ENCODE data around the gene DAPK1. TPM values are rescaled to one million over a fixed set of nuclear protein-coding genes. Genes with fewer than 3 reads are reported as not detected.

The DAPK1 gene
- total RNA-seq, 1 donor from 2014 or later: 168 TPM

GRCh38 chr9:87748881-87749280 is 251.2 kb downstream of the DAPK1 start:
- H3K9me3 ChIP-seq: no peaks in the 10 kb centered on the region
- H3K27ac ChIP-seq: no peak overlapping the region
- intact Hi-C loops (cut with DNase I): no loop called here

GRCh38 chr9:87749335-87750035 is 251.8 kb downstream of the DAPK1 start:
- Histone ChIP-seq H3K27me3 (no peaks in the 10 kb centered on the region), H3K4me3 (no peak overlapping the region), H3K9me3 (no peaks in the 10 kb centered on the region), H3K4me1 (no peaks in the 10 kb centered on the region), H3K27ac (no peak overlapping the region), H3K36me3 (no peaks in the 10 kb centered on the region)
- intact Hi-C loops (cut with DNase I): no loop called here
- no peak for TF ChIP-seq CTCF (IDR thresholded peaks at IDR 0.05)
- DNase-seq (no peak), ATAC-seq (no peak)

More at GRCh38 chr9:87748881-87749280, 251.2 kb downstream of the DAPK1 start:
- Histone ChIP-seq H3K4me1 (no peaks in the 10 kb centered on the region), H3K27me3 (no peaks in the 10 kb centered on the region), H3K36me3 (no peaks in the 10 kb centered on the region), H3K4me3 (no peak overlapping the region)
- TF ChIP-seq CTCF (IDR thresholded peaks at IDR 0.05): no peak
- DNase-seq (no peak), ATAC-seq (no peak)

GRCh38 chr9:87750726-87751125 is 253.1 kb downstream of the DAPK1 start:
- Histone ChIP-seq H3K4me1 (no peaks in the 10 kb centered on the region), H3K27ac (no peak overlapping the region), H3K9me3 (no peaks in the 10 kb centered on the region), H3K4me3 (no peak overlapping the region), H3K27me3 (no peaks in the 10 kb centered on the region), H3K36me3 (no peaks in the 10 kb centered on the region)
- no peak for TF ChIP-seq CTCF (IDR thresholded peaks at IDR 0.05)
- intact Hi-C loops (cut with DNase I): no loop called here
- ATAC-seq: no peak
- no peak for DNase-seq

- ATAC-seq (no peak), DNase-seq (no peak)
- no peak overlapping the region for H3K4me3 ChIP-seq
- no peaks in the 10 kb centered on the region for H3K9me3 ChIP-seq
- no peaks in the 10 kb centered on the region for H3K4me1 ChIP-seq
- intact Hi-C loops (cut with DNase I): no loop called here
- H3K27ac ChIP-seq: no peak overlapping the region
- H3K27me3 ChIP-seq: no peaks in the 10 kb centered on the region
- H3K36me3 ChIP-seq: no peaks in the 10 kb centered on the region
- no peak for TF ChIP-seq CTCF (IDR thresholded peaks at IDR 0.05)
These were observed 253.8 kb downstream of the DAPK1 start for GRCh38 chr9:87751423-87751822.

GRCh38 chr9:87751868-87752267 is 254.2 kb downstream of the DAPK1 start:
- TF ChIP-seq CTCF (IDR thresholded peaks at IDR 0.05): no peak
- Histone ChIP-seq H3K36me3 (no peaks in the 10 kb centered on the region), H3K27ac (no peak overlapping the region), H3K27me3 (no peaks in the 10 kb centered on the region), H3K4me3 (no peak overlapping the region), H3K9me3 (no peaks in the 10 kb centered on the region), H3K4me1 (no peaks in the 10 kb centered on the region)
- no peak for ATAC-seq
- intact Hi-C loops (cut with DNase I): no loop called here
- no peak for DNase-seq

GRCh38 chr9:87753313-87753712 is 255.6 kb downstream of the DAPK1 start:
- no peak for DNase-seq

More at GRCh38 chr9:87753313-87753712, 255.6 kb downstream of the DAPK1 start:
- H3K4me3 ChIP-seq: no peak overlapping the region
- no peaks in the 10 kb centered on the region for H3K36me3 ChIP-seq
- H3K27me3 ChIP-seq: no peaks in the 10 kb centered on the region
- intact Hi-C loops (cut with DNase I): no loop called here
- TF ChIP-seq CTCF (IDR thresholded peaks at IDR 0.05): no peak
- no peak for ATAC-seq
- H3K4me1 ChIP-seq: no peaks in the 10 kb centered on the region
- H3K27ac ChIP-seq: no peak overlapping the region
- H3K9me3 ChIP-seq: no peaks in the 10 kb centered on the region

All from upper lobe of right lung (tissue), 1 donor.